GM12891 (cell line): ENCODE data around the gene MICU2.

Experiments used
- PAX5 ChIP-seq: IDR thresholded peaks from 2 replicates; pipeline ENCODE4 v1.6.1; 2011; ENCODE audit warnings: low read length, moderate library complexity, mild to moderate bottlenecking; ENCODE audit not compliant: insufficient read depth, severe bottlenecking
- POLR2A ChIP-seq: IDR thresholded peaks from 2 replicates; pipeline ENCODE4 v1.6.1; 2011; ENCODE audit warnings: low read depth, low read length, control low read depth
- POLR2AphosphoS5 ChIP-seq: IDR thresholded peaks from 2 replicates; pipeline ENCODE4 v1.6.1; 2011; ENCODE audit warnings: low read depth, low read length, control low read depth
- POU2F2 ChIP-seq: IDR thresholded peaks from 2 replicates; pipeline ENCODE4 v1.6.1; 2011; ENCODE audit warnings: low read depth, mild to moderate bottlenecking, control low read depth, low read length, moderate library complexity
- SPI1 ChIP-seq: IDR thresholded peaks from 2 replicates; pipeline ENCODE4 v1.6.1; 2011; ENCODE audit warnings: low read depth, low read length, control low read depth
- TAF1 ChIP-seq: IDR thresholded peaks from 2 replicates; pipeline ENCODE4 v1.6.1; 2011; ENCODE audit warnings: low read depth, low read length, control low read depth

GRCh38 chr13:21576426-21576825, 27.5 kb downstream of the MICU2 start:
- TF ChIP-seq POLR2AphosphoS5 (no peak), POLR2A (no peak), POU2F2 (no peak), TAF1 (no peak), SPI1 (no peak), PAX5 (no peak)
